Astrocyte (in vitro differentiated cells and primary cell): ENCODE data around the gene TMUB1. TPM values are rescaled to one million over a fixed set of nuclear protein-coding genes. Genes with fewer than 3 reads are reported as not detected.

Experiments
- DNase-seq: peaks from one replicate; pipeline ENCODE4 v3.0.0-alpha.2; 2010; ENCODE audit warnings: low read depth
- FAIRE-seq: peaks from 2 replicates; lab custom pipeline; 2011; peaks lifted over from hg19 to GRCh38; lab: Jason Lieb, UNC
- H2AFZ ChIP-seq: 2 replicates; pipeline ENCODE4 v1.6.0; 2012; ENCODE audit warnings: low read depth, low read length, inconsistent platforms
- H3K27ac ChIP-seq: 2 replicates; pipeline ENCODE4 v1.5.1; 2011; ENCODE audit warnings: low read depth, low read length, inconsistent platforms
- H3K27me3 ChIP-seq: 2 replicates; pipeline ENCODE4 v1.6.0; 2011; ENCODE audit warnings: low read length, inconsistent platforms; ENCODE audit not compliant: insufficient read depth
- H3K36me3 ChIP-seq: 2 replicates; pipeline ENCODE4 v1.5.1; 2011; ENCODE audit warnings: low read length, inconsistent platforms; ENCODE audit not compliant: insufficient read depth
- H3K4me1 ChIP-seq: 2 replicates; pipeline ENCODE4 v1.5.1; 2011; ENCODE audit warnings: low read length, inconsistent platforms; ENCODE audit not compliant: insufficient read depth
- H3K4me2 ChIP-seq: 2 replicates; pipeline ENCODE4 v1.6.0; 2012; ENCODE audit warnings: low read length, inconsistent platforms
- H3K4me3 ChIP-seq: 2 replicates; pipeline ENCODE4 v1.5.1; 2011; ENCODE audit warnings: low read depth, mild to moderate bottlenecking, low read length, inconsistent platforms; ENCODE audit not compliant: insufficient read depth
- H3K79me2 ChIP-seq: 2 replicates; pipeline ENCODE4 v1.6.0; 2012; ENCODE audit warnings: mild to moderate bottlenecking, low read length, inconsistent platforms; ENCODE audit not compliant: insufficient read depth
- H3K9ac ChIP-seq: 2 replicates; pipeline ENCODE4 v1.6.0; 2012; ENCODE audit warnings: mild to moderate bottlenecking, low read length, inconsistent platforms
- H3K9me3 ChIP-seq: 2 replicates; pipeline ENCODE4 v1.5.1; 2012; ENCODE audit warnings: low read depth, mild to moderate bottlenecking, low read length, inconsistent platforms; ENCODE audit not compliant: insufficient read depth
- H4K20me1 ChIP-seq: 2 replicates; pipeline ENCODE4 v1.6.0; 2012; ENCODE audit warnings: low read length, inconsistent platforms; ENCODE audit not compliant: insufficient read depth
- H3K27ac Mint-ChIP-seq: one replicate; pipeline ENCODE4 v1.8.0; 2021; ENCODE audit warnings: mild to moderate bottlenecking, mixed read lengths; ENCODE audit not compliant: unreplicated experiment
- H3K27me3 Mint-ChIP-seq: one replicate; pipeline ENCODE4 v1.8.0; 2021; ENCODE audit warnings: low read depth, mixed read lengths; ENCODE audit not compliant: unreplicated experiment
- H3K36me3 Mint-ChIP-seq: one replicate; pipeline ENCODE4 v1.8.0; 2021; ENCODE audit warnings: low read depth, mixed read lengths; ENCODE audit not compliant: unreplicated experiment
- H3K4me1 Mint-ChIP-seq: one replicate; pipeline ENCODE4 v1.8.0; 2021; ENCODE audit warnings: low read depth, mixed read lengths; ENCODE audit not compliant: unreplicated experiment
- H3K4me3 Mint-ChIP-seq: one replicate; pipeline ENCODE4 v1.8.0; 2021; ENCODE audit warnings: mild to moderate bottlenecking, moderate library complexity, mixed read lengths; ENCODE audit not compliant: unreplicated experiment
- H3K9me3 Mint-ChIP-seq: one replicate; pipeline ENCODE4 v1.8.0; 2021; ENCODE audit warnings: mild to moderate bottlenecking, mixed read lengths; ENCODE audit not compliant: unreplicated experiment
- EZH2 ChIP-seq: IDR thresholded peaks from 2 replicates; pipeline ENCODE4 v1.6.1; 2012; ENCODE audit warnings: mild to moderate bottlenecking, low read length, inconsistent platforms; ENCODE audit not compliant: insufficient read depth
- total RNA-seq: library from RNA; stranded (reverse); gene quantifications from 2 replicates; pipeline ENCODE4 v1.2.1, GENCODE V29; 2021
- TF ChIP-seq, protein P1 (sequence below): IDR thresholded peaks from 2 replicates; pipeline ENCODE4 v1.5.1; 2011; ENCODE audit warnings: low read depth, mild to moderate bottlenecking, inconsistent platforms, low read length, moderate library complexity; ENCODE audit not compliant: insufficient read depth

Gene TMUB1
- total RNA-seq, 1 donor from 2014 or later = 42.9 TPM

DNA sequence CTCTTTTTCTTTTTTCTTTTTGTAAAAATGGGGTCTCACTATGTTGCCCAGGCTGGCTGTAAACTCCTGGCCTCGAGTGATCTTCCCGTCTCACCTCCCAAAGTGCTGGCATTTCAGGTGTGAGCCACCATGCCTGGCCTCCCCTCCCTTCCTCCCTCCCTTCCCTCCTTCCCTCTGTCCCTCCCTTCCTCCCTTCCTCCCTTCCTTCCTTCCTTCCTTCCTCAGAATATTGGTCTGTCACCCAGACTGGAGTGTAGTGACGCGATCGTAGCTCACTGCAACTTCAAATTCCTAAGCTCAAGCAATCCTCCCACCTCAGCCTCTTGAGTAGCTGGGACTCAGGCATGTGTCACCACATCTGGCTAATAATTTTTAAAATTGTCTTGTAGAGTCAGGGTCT, 11.4 kb upstream of the TMUB1 start:
- Mint-ChIP-seq H3K36me3 (peaks cover 7% of the 10 kb centered on the region), H3K4me3 (no peak overlapping the region), H3K4me1 (peaks cover 29% of the 10 kb centered on the region), H3K9me3 (no peaks in the 10 kb centered on the region), H3K27me3 (no peaks in the 10 kb centered on the region), H3K27ac (no peak overlapping the region)
- H4K20me1 ChIP-seq = peaks cover 89% of the 10 kb centered on the region
- no peak overlapping the region for H3K4me2 ChIP-seq
- peaks cover 94% of the 10 kb centered on the region for H3K79me2 ChIP-seq
- H3K4me1 ChIP-seq = peaks cover 8% of the 10 kb centered on the region
- no peak overlapping the region for H3K27ac ChIP-seq
- H2AFZ ChIP-seq = no peak overlapping the region
- no peaks in the 10 kb centered on the region for H3K9me3 ChIP-seq
- no peaks in the 10 kb centered on the region for H3K36me3 ChIP-seq
- DNase-seq = no peak
- TF ChIP-seq EZH2 = no peak
- no peak overlapping the region for H3K4me3 ChIP-seq
- H3K27me3 ChIP-seq = no peaks in the 10 kb centered on the region
- no peak overlapping the region for H3K9ac ChIP-seq
- FAIRE-seq = no peak

GRCh38 chr7:151093748-151094147, 10.5 kb upstream of the TMUB1 start:
- Mint-ChIP-seq H3K27me3 (no peaks in the 10 kb centered on the region), H3K36me3 (peaks cover 7% of the 10 kb centered on the region), H3K27ac (no peak overlapping the region), H3K4me1 (peaks cover 38% of the 10 kb centered on the region), H3K4me3 (no peak overlapping the region), H3K9me3 (no peaks in the 10 kb centered on the region)
- H3K27me3 ChIP-seq = no peaks in the 10 kb centered on the region
- no peak overlapping the region for H3K27ac ChIP-seq
- H3K79me2 ChIP-seq = peaks cover 97% of the 10 kb centered on the region
- no peak overlapping the region for H3K9ac ChIP-seq
- TF ChIP-seq, protein P1, sequence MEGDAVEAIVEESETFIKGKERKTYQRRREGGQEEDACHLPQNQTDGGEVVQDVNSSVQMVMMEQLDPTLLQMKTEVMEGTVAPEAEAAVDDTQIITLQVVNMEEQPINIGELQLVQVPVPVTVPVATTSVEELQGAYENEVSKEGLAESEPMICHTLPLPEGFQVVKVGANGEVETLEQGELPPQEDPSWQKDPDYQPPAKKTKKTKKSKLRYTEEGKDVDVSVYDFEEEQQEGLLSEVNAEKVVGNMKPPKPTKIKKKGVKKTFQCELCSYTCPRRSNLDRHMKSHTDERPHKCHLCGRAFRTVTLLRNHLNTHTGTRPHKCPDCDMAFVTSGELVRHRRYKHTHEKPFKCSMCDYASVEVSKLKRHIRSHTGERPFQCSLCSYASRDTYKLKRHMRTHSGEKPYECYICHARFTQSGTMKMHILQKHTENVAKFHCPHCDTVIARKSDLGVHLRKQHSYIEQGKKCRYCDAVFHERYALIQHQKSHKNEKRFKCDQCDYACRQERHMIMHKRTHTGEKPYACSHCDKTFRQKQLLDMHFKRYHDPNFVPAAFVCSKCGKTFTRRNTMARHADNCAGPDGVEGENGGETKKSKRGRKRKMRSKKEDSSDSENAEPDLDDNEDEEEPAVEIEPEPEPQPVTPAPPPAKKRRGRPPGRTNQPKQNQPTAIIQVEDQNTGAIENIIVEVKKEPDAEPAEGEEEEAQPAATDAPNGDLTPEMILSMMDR = no peak
- no peak for TF ChIP-seq EZH2
- no peaks in the 10 kb centered on the region for H3K36me3 ChIP-seq
- peaks cover 17% of the 10 kb centered on the region for H3K4me1 ChIP-seq
- no peaks in the 10 kb centered on the region for H3K9me3 ChIP-seq
- H3K4me3 ChIP-seq = no peak overlapping the region
- FAIRE-seq (no peak), DNase-seq (no peak)
- peaks cover 93% of the 10 kb centered on the region for H4K20me1 ChIP-seq
- no peak overlapping the region for H3K4me2 ChIP-seq
- no peak overlapping the region for H2AFZ ChIP-seq

DNA sequence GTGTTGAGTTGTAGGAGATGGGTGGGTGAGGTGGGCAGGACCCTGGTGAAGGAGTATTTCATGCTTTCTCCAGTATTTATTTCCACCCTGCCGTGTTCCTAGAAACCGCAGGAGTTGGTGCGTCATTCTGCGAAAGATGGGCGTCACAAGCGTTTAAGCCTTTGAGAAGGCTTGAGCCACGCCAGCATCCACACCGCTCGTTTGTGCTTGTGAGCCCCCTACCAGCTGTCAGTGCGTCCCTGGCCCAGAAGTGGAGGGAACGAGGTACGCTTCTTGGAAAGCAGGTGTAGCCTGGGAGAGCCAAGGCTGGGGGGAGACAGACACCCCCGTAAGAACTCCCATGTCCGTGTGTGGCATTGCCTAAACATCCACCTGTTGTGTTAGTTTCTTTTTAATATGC, 8.7 kb upstream of the TMUB1 start:
- no peak for DNase-seq
- no peak overlapping the region for H3K27ac ChIP-seq
- TF ChIP-seq, protein P1 = no peak
- no peak for TF ChIP-seq EZH2
- H3K4me2 ChIP-seq = no peak overlapping the region
- H4K20me1 ChIP-seq = peaks cover 94% of the 10 kb centered on the region
- no peaks in the 10 kb centered on the region for H3K27me3 ChIP-seq
- H3K27ac Mint-ChIP-seq = peak overlapping the region; percentile 58
- peaks cover 5% of the 10 kb centered on the region for H3K36me3 Mint-ChIP-seq
- H3K9me3 Mint-ChIP-seq = no peaks in the 10 kb centered on the region
- no peak overlapping the region for H3K4me3 Mint-ChIP-seq
- peaks cover 31% of the 10 kb centered on the region for H3K4me1 ChIP-seq
- no peaks in the 10 kb centered on the region for H3K36me3 ChIP-seq
- no peaks in the 10 kb centered on the region for H3K9me3 ChIP-seq
- H3K4me3 ChIP-seq = no peak overlapping the region
- peaks cover 43% of the 10 kb centered on the region for H3K4me1 Mint-ChIP-seq
- no peaks in the 10 kb centered on the region for H3K27me3 Mint-ChIP-seq
- no peak overlapping the region for H3K9ac ChIP-seq
- H3K79me2 ChIP-seq = peaks cover 99% of the 10 kb centered on the region
- no peak overlapping the region for H2AFZ ChIP-seq
- FAIRE-seq = no peak
